HG03432 (cell line): ENCODE data around the gene TNNI2.
"Not testable (repeated sequence)": the region's sequence is repeated elsewhere in the genome, so short reads cannot be mapped to it uniquely, and the experiment has no call there.

Source experiments
- ATAC-seq: cut with Tn5 transposase; IDR thresholded peaks from one replicate; pipeline ENCODE4 v1.9.1; 2021; ENCODE audit warnings: mild to moderate bottlenecking, moderate library complexity; ENCODE audit not compliant: unreplicated experiment

TNNI2 gene

GRCh38 chr11:1882265-1883238, 43.8 kb downstream of the TNNI2 start:
- ATAC-seq, result peak; percentile 74

- ATAC-seq, result no peak
Measured at GRCh38 chr11:1883346-1884302, 44.8 kb downstream of the TNNI2 start.

DNA sequence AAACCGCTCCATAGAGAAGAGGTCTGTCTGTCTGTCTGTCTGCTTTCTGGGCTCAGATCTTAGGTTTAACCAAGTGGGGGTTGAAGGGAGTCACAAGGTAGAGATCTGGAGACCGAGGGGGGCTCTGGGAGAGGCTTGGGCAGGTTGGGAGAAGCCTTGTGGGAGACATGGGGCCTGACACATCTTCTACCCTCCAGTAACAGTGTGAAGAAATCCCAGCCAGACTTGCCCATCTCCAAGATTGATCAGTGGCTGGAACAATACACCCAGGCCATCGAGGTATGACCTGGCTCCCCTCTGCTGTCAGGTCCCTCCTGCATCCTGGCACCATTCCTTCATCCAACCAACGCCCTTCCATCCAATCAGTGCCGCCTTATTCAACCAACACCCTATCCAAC, 45.5 kb downstream of the TNNI2 start:
- ATAC-seq, result no peak

DNA sequence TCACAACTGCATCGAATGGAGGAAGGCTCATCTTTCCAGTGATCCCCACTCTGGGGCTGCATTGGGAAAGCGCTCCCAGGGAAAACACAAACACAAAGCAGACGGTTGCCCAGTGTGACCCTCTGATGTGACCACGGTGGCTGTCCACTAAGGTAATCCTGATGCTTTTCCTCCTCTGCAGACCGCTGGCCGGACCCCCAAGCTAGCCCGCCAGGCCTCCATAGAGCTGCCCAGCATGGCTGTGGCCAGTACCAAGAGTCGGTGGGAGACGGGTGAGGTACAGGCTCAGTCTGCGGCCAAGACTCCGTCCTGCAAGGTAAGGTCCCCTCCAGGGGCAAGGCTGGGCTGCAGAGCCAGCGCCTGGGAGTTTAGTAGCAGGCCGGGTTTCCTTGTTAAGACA, 47.8 kb downstream of the TNNI2 start:
- not testable (repeated sequence) for ATAC-seq

DNA sequence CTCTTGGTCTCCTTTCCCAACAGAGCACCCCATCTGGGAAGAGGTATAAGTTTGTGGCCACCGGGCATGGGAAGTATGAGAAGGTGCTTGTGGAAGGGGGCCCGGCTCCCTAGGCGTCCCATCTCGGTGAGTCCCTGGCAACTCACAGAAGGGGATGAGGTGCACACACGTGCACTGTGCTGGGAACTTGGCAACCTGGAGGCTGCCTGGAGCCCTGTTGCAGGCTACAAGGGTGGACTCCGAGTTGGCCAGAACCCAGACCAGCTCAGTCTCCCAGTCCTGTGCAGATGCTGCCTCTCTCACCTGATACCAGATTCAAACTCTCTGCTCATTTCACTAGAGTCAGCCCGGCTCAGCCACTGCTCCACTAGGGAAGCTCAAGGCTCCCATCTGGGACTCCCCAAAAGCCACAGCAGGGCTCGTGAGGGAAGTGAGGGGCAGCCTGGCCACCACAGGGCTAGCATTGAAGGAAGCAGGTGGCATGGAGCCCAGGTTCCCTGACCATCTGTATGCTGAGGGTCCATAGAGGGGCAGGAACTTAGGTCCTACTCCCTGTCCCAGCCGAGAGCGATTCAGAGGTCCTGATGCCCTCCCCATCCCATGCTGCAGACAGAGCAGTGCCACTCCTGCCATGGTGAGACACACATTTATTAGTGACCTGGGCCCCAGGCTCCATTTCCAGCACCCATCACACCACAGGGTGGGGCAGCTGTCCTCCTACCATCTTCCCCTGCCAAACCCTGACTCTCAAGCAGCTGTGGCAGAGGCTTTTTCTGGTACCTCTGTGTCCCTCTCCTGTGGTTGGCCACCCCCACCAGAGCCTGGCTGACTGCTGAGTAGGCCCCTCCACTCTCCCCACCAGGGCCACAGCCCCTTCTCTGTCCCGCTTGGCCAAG, 48.9 kb downstream of the TNNI2 start:
- ATAC-seq, result no peak

- ATAC-seq, result no peak
Measured at GRCh38 chr11:1888347-1888753, 49.6 kb downstream of the TNNI2 start.

DNA sequence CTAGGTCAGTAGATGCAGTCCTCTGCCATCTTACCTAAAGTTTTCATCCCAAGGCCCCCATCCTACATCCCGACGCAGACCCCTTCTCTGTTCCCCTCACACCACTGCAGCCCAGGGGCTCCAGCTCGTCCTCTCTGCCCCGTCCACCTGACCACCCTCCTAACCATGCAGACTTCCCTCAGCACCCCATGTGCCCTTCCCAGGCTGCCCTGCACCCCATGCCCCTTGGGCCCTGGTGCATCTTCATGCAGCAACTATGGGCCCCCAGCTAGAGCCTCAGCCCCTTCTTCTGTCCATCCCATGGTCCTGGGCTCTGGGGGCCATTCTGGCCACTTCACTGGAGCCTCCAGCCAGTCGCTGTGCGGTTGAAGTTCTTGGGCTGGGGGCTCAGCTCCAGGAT, 50.0 kb downstream of the TNNI2 start:
- ATAC-seq, result no peak

DNA sequence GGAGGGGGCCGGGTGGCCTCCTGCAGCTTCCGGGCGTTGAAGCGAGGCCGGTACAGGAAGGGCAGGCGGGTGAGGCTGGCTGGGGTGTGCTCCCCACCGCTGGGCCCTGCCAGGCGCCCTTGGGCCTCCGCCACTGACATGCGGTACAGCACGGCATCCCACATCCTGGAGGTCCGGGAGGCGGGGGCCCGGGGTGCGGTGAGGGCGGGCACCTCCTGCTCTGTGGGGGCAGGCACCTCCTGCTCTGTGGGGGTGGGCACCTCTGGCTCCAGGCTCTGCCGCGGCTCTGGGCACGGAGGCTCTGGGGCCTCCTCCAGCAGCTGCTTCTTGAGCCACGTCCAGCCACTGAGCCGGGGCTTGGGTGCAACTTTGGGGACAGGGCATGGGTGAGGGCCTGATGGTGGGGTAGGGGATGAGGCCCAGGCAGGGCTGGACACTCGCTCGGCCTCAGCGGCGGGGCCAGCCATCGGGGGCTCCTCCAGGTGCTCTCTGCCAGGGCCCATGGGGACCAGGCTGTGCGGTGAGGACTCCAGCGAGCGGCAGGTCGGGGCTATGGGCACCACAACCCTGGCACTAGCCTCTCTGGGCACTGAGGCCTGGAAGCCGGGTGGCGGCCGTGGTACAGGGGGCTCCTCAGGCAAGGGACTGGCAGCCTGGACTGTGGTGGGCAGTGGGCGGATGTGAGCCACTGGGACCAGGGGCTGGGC, 50.6 kb downstream of the TNNI2 start:
- ATAC-seq, result no peak

DNA sequence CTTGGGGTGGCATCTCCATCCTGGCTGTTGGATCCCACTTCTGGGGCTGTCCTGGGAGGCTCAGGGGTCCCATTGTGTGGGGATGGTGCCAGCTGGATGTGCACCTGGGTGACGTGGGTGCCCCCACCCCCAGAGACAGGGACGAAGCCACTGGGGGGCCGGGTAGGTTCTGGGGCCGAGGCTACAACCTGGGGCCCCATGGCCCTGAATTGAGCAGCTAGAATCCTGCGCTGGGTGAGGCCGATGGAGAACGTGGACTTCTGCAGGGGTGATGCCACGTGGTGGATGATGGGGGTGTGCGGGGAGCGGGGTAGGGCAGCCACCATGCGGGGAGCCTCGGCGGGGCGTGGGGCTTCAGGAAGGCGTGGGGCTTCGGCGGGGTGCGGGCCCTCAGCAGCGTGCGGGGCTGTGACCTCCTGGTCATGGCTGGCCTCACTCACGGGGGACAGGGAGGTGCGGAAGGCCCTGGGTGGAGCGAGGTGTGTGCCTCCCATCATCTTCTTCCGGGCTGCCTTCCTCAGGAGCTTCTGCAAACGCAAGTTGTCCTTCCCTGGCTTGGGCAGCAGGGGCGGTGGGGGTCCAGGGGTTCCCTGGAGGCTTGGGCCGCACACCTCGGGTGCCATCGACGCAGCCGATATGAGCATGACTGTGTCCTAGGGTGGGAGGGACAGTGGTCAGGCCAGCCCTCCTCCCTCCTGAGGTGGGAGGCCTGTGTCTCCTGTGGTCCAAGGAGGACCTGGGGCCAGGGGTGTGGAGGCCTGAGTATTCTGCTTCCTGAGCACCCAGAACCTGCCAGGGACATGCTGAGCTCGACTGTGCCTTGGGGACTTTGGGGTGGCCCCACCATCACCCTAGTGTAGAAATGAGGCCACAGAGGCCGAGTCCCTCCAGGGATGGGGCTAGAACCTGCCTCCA, 51.4 kb downstream of the TNNI2 start:
- ATAC-seq, result no peak
